Measurements from ENCODE around the gene ZFP36. TPM values are rescaled to one million over a fixed set of nuclear protein-coding genes. Genes with fewer than 3 reads are reported as not detected.

ZFP36 gene
- total RNA-seq, 1 donor from 2014 or later: 21.6 TPM

DNA sequence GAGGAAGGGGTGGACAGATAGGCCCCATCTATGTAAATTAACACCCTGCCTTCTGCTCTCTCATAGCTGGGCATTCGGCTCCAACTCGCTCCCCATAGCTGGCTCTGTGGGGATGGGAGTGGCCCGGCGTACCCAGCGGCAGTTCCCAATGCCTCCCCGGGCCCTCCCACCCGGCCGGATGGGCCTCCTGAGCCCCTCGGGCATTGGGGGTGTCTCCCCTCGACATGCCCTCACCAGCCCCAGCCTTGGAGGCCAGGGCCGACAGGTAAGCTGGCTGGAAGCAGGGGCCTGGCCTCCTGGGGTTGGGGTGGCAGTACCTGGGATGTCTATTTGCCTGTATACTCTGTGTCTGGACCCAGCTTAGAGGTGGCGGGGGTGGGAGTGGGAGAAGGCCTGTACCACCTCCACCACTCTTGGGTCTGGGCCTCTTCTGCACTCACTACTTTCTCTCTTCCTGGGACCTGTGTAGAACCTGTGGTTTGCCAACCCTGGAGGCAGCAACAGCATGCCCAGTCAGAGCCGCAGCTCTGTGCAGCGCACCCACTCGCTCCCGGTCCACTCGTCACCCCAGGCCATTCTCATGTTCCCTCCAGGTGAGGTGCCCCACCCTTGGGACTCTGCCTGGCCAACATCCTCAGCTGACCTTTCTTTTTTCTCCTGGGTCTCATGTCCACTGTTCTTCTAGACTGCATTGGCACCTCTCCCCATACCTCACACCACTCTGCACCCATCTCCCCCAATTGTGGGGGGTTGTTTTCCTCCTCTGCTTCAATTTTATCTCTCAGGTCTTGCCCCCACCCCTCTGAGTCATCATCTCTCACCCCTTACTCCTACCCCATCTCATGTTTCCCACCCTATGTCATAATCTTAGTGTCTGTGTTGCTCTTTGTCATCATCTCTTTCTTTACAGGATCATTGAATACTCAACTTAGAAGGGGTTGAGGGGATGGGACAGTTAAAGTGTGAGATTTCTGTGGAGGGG is 25.8 kb upstream of the ZFP36 start:
- H3K4me2 ChIP-seq (ENCODE audit: low read length): no peak overlapping the region
- no peaks in the 10 kb centered on the region for H3K27me3 ChIP-seq (ENCODE audit: insufficient read depth, low read length)
- no peak overlapping the region for H3K4me3 Mint-ChIP-seq (ENCODE audit: unreplicated experiment)
- no peaks in the 10 kb centered on the region for H3K4me1 ChIP-seq (ENCODE audit: insufficient read depth, low read length)
- H3K36me3 ChIP-seq (ENCODE audit: insufficient read depth, low read length): peaks cover 43% of the 10 kb centered on the region
- no peak overlapping the region for H3K4me3 ChIP-seq (ENCODE audit: insufficient read depth, low read depth, low read length)
- H3K9me3 ChIP-seq (ENCODE audit: insufficient read depth, low read depth, low read length): no peaks in the 10 kb centered on the region
- FAIRE-seq: no peak
- no peaks in the 10 kb centered on the region for H3K79me2 ChIP-seq (ENCODE audit: insufficient read depth, low read length)
- H3K27ac ChIP-seq (ENCODE audit: low read depth, low read length): no peak overlapping the region
- H3K4me1 Mint-ChIP-seq (ENCODE audit: low read depth, unreplicated experiment): peaks cover 15% of the 10 kb centered on the region
- H3K9me3 Mint-ChIP-seq (ENCODE audit: unreplicated experiment): no peaks in the 10 kb centered on the region
- no peak for DNase-seq (ENCODE audit: low read depth)
- peak overlapping the region; percentile 14 for H3K27ac Mint-ChIP-seq (ENCODE audit: unreplicated experiment)
- no peaks in the 10 kb centered on the region for H3K27me3 Mint-ChIP-seq (ENCODE audit: low read depth, unreplicated experiment)
- TF ChIP-seq CTCF (IDR thresholded peaks at IDR 0.05; ENCODE audit: insufficient read depth, low read depth, low read length): no peak
- TF ChIP-seq EZH2 (IDR thresholded peaks at IDR 0.05; ENCODE audit: insufficient read depth, low read length): no peak
- no peak overlapping the region for H3K9ac ChIP-seq (ENCODE audit: low read length)
- H2AFZ ChIP-seq (ENCODE audit: low read depth, low read length): no peak overlapping the region
- peaks cover 19% of the 10 kb centered on the region for H4K20me1 ChIP-seq (ENCODE audit: insufficient read depth, low read length)
- peaks cover 33% of the 10 kb centered on the region for H3K36me3 Mint-ChIP-seq (ENCODE audit: low read depth, unreplicated experiment)

GRCh38 chr19:39381910-39382611 is 24.6 kb upstream of the ZFP36 start:
- no peak for TF ChIP-seq EZH2 (IDR thresholded peaks at IDR 0.05; ENCODE audit: insufficient read depth, low read length)
- no peak for TF ChIP-seq CTCF (IDR thresholded peaks at IDR 0.05; ENCODE audit: insufficient read depth, low read depth, low read length)
- Mint-ChIP-seq H3K27ac (ENCODE audit: unreplicated experiment) (no peak overlapping the region), H3K27me3 (ENCODE audit: low read depth, unreplicated experiment) (no peaks in the 10 kb centered on the region), H3K4me1 (ENCODE audit: low read depth, unreplicated experiment) (peaks cover 19% of the 10 kb centered on the region), H3K4me3 (ENCODE audit: unreplicated experiment) (no peak overlapping the region), H3K36me3 (ENCODE audit: low read depth, unreplicated experiment) (peaks cover 30% of the 10 kb centered on the region), H3K9me3 (ENCODE audit: unreplicated experiment) (no peaks in the 10 kb centered on the region)
- Histone ChIP-seq H3K4me3 (ENCODE audit: insufficient read depth, low read depth, low read length) (no peak overlapping the region), H3K27ac (ENCODE audit: low read depth, low read length) (no peak overlapping the region), H3K9ac (ENCODE audit: low read length) (no peak overlapping the region), H3K4me2 (ENCODE audit: low read length) (no peak overlapping the region), H3K27me3 (ENCODE audit: insufficient read depth, low read length) (no peaks in the 10 kb centered on the region), H3K79me2 (ENCODE audit: insufficient read depth, low read length) (no peaks in the 10 kb centered on the region), H4K20me1 (ENCODE audit: insufficient read depth, low read length) (peaks cover 16% of the 10 kb centered on the region), H2AFZ (ENCODE audit: low read depth, low read length) (no peak overlapping the region), H3K4me1 (ENCODE audit: insufficient read depth, low read length) (no peaks in the 10 kb centered on the region), H3K9me3 (ENCODE audit: insufficient read depth, low read depth, low read length) (no peaks in the 10 kb centered on the region), H3K36me3 (ENCODE audit: insufficient read depth, low read length) (peaks cover 35% of the 10 kb centered on the region)
- FAIRE-seq: no peak
- DNase-seq (ENCODE audit: low read depth): no peak
